Measurements from ENCODE around the gene LGR5. TPM values are rescaled to one million over a fixed set of nuclear protein-coding genes. Genes with fewer than 3 reads are reported as not detected.

Gene LGR5
- total RNA-seq (1 to 10 TPM; 1.6 to 8.3 TPM), polyA plus RNA-seq (ENCODE audit: insufficient read length in 2 of 2) (1 to 10 TPM; 6.1 to 8.8 TPM)
- long read RNA-seq, donor 1, full-length matches to known transcripts, result 1 of 1 reads
- long read RNA-seq, donor 1, partial matches to known transcripts, result 0 of 1 reads
- long read RNA-seq, donor 1, other reads (novel, unspliced or antisense), result 0 of 1 reads
- long read RNA-seq, donor 2, result 0 reads
- long read RNA-seq, donor 3, result 0 reads
- long read RNA-seq, donor 4, result 0 reads

GRCh38 chr12:71439613-71440344 is at the start of gene LGR5:
TSS of gene LGR5 (plus strand) at chr12:71439798. CDS start at chr12:71440081, 283 bp downstream.
- Histone ChIP-seq H3K4me3 (ENCODE audit: low read depth, low read length) (peak within 1 kb of the TSS; percentile 45), H3K36me3 (ENCODE audit: control insufficient read depth, insufficient read depth, low read length) (no peaks in the 10 kb centered on the region), H3K9me3 (ENCODE audit: control insufficient read depth, insufficient read depth, low read length) (peaks cover 9% of the 10 kb centered on the region), H3K27ac (ENCODE audit: low read depth, low read length) (peak within 1 kb of the TSS; percentile 37), H3K27me3 (ENCODE audit: control insufficient read depth, insufficient read depth, low read length) (peaks cover 45% of the 10 kb centered on the region), H3K4me1 (ENCODE audit: control insufficient read depth, insufficient read depth, low read length) (peaks cover 24% of the 10 kb centered on the region)
- peak in 4 of 6 donors; percentile 65 to 94 (median 82) for DNase-seq (ENCODE audit: low read depth in 4 of 6, low spot score in 6 of 6)
- under 1% methylated on average over 65 of the region's 65 CpGs for WGBS (ENCODE audit: insufficient coverage)

- Histone ChIP-seq H3K9me3 (ENCODE audit: control insufficient read depth, insufficient read depth, low read length) (no peaks in the 10 kb centered on the region), H3K4me1 (ENCODE audit: control insufficient read depth, insufficient read depth, low read length) (no peaks in the 10 kb centered on the region), H3K36me3 (ENCODE audit: control insufficient read depth, insufficient read depth, low read length) (no peaks in the 10 kb centered on the region), H3K27me3 (ENCODE audit: control insufficient read depth, insufficient read depth, low read length) (no peaks in the 10 kb centered on the region), H3K27ac (ENCODE audit: low read depth, low read length) (no peak overlapping the region), H3K4me3 (ENCODE audit: low read depth, low read length) (no peak overlapping the region)
- WGBS (ENCODE audit: insufficient coverage), result 37% methylated on average over 4 of the region's 10 CpGs
- DNase-seq (ENCODE audit: low read depth in 4 of 6, low spot score in 6 of 6), result peak in 5 of 6 donors; percentile 4 to 84 (median 29)
Observed at GRCh38 chr12:71392521-71393145, 47.0 kb upstream of the LGR5 start.

- no peak overlapping the region for H3K4me3 ChIP-seq (ENCODE audit: low read depth, low read length)
- no peaks in the 10 kb centered on the region for H3K9me3 ChIP-seq (ENCODE audit: control insufficient read depth, insufficient read depth, low read length)
- H3K27me3 ChIP-seq (ENCODE audit: control insufficient read depth, insufficient read depth, low read length), result no peaks in the 10 kb centered on the region
- WGBS (ENCODE audit: insufficient coverage), result no CpG with 5 or more reads among the region's 4 CpGs
- no peaks in the 10 kb centered on the region for H3K36me3 ChIP-seq (ENCODE audit: control insufficient read depth, insufficient read depth, low read length)
- no peak for DNase-seq (ENCODE audit: low read depth in 4 of 6, low spot score in 6 of 6)
- no peak overlapping the region for H3K27ac ChIP-seq (ENCODE audit: low read depth, low read length)
- no peaks in the 10 kb centered on the region for H3K4me1 ChIP-seq (ENCODE audit: control insufficient read depth, insufficient read depth, low read length)
Observed at GRCh38 chr12:71393625-71394024, 46.0 kb upstream of the LGR5 start.

- Histone ChIP-seq H3K36me3 (ENCODE audit: control insufficient read depth, insufficient read depth, low read length) (no peaks in the 10 kb centered on the region), H3K9me3 (ENCODE audit: control insufficient read depth, insufficient read depth, low read length) (no peaks in the 10 kb centered on the region), H3K4me1 (ENCODE audit: control insufficient read depth, insufficient read depth, low read length) (no peaks in the 10 kb centered on the region), H3K27ac (ENCODE audit: low read depth, low read length) (no peak overlapping the region), H3K4me3 (ENCODE audit: low read depth, low read length) (no peak overlapping the region), H3K27me3 (ENCODE audit: control insufficient read depth, insufficient read depth, low read length) (no peaks in the 10 kb centered on the region)
- DNase-seq (ENCODE audit: low read depth in 4 of 6, low spot score in 6 of 6), result peak in 1 of 6 donors; percentile 3
- no CpG with 5 or more reads among the region's 1 CpG for WGBS (ENCODE audit: insufficient coverage)
Observed at GRCh38 chr12:71397433-71397954, 42.1 kb upstream of the LGR5 start.

- no peaks in the 10 kb centered on the region for H3K36me3 ChIP-seq (ENCODE audit: control insufficient read depth, insufficient read depth, low read length)
- H3K27me3 ChIP-seq (ENCODE audit: control insufficient read depth, insufficient read depth, low read length), result no peaks in the 10 kb centered on the region
- no peak overlapping the region for H3K27ac ChIP-seq (ENCODE audit: low read depth, low read length)
- WGBS (ENCODE audit: insufficient coverage), result 78% methylated on average over 2 of the region's 2 CpGs
- H3K4me3 ChIP-seq (ENCODE audit: low read depth, low read length), result no peak overlapping the region
- H3K9me3 ChIP-seq (ENCODE audit: control insufficient read depth, insufficient read depth, low read length), result no peaks in the 10 kb centered on the region
- H3K4me1 ChIP-seq (ENCODE audit: control insufficient read depth, insufficient read depth, low read length), result no peaks in the 10 kb centered on the region
- no peak for DNase-seq (ENCODE audit: low read depth in 4 of 6, low spot score in 6 of 6)
Observed at GRCh38 chr12:71399197-71399596, 40.4 kb upstream of the LGR5 start.

- no peaks in the 10 kb centered on the region for H3K4me1 ChIP-seq (ENCODE audit: control insufficient read depth, insufficient read depth, low read length)
- no peaks in the 10 kb centered on the region for H3K9me3 ChIP-seq (ENCODE audit: control insufficient read depth, insufficient read depth, low read length)
- DNase-seq (ENCODE audit: low read depth in 4 of 6, low spot score in 6 of 6), result no peak
- H3K27ac ChIP-seq (ENCODE audit: low read depth, low read length), result no peak overlapping the region
- H3K27me3 ChIP-seq (ENCODE audit: control insufficient read depth, insufficient read depth, low read length), result no peaks in the 10 kb centered on the region
- no CpG with 5 or more reads among the region's 2 CpGs for whole genome bisulfite sequencing (ENCODE audit: insufficient coverage)
- no peaks in the 10 kb centered on the region for H3K36me3 ChIP-seq (ENCODE audit: control insufficient read depth, insufficient read depth, low read length)
- H3K4me3 ChIP-seq (ENCODE audit: low read depth, low read length), result no peak overlapping the region
Observed at GRCh38 chr12:71400481-71400880, 39.1 kb upstream of the LGR5 start.

- Histone ChIP-seq H3K27me3 (ENCODE audit: control insufficient read depth, insufficient read depth, low read length) (no peaks in the 10 kb centered on the region), H3K4me3 (ENCODE audit: low read depth, low read length) (no peak overlapping the region), H3K9me3 (ENCODE audit: control insufficient read depth, insufficient read depth, low read length) (peaks cover 2% of the 10 kb centered on the region), H3K36me3 (ENCODE audit: control insufficient read depth, insufficient read depth, low read length) (no peaks in the 10 kb centered on the region), H3K27ac (ENCODE audit: low read depth, low read length) (no peak overlapping the region), H3K4me1 (ENCODE audit: control insufficient read depth, insufficient read depth, low read length) (no peaks in the 10 kb centered on the region)
- no CpG with 5 or more reads among the region's 1 CpG for WGBS (ENCODE audit: insufficient coverage)
- DNase-seq (ENCODE audit: low read depth in 4 of 6, low spot score in 6 of 6), result no peak
Observed at GRCh38 chr12:71405884-71406283, 33.7 kb upstream of the LGR5 start.

- DNase-seq (ENCODE audit: low read depth in 4 of 6, low spot score in 6 of 6), result no peak
- Histone ChIP-seq H3K36me3 (ENCODE audit: control insufficient read depth, insufficient read depth, low read length) (no peaks in the 10 kb centered on the region), H3K4me1 (ENCODE audit: control insufficient read depth, insufficient read depth, low read length) (no peaks in the 10 kb centered on the region), H3K4me3 (ENCODE audit: low read depth, low read length) (no peak overlapping the region), H3K27ac (ENCODE audit: low read depth, low read length) (no peak overlapping the region), H3K27me3 (ENCODE audit: control insufficient read depth, insufficient read depth, low read length) (no peaks in the 10 kb centered on the region), H3K9me3 (ENCODE audit: control insufficient read depth, insufficient read depth, low read length) (peaks cover 2% of the 10 kb centered on the region)
- WGBS (ENCODE audit: insufficient coverage), result no CpG with 5 or more reads among the region's 1 CpG
Observed at GRCh38 chr12:71407732-71408131, 31.9 kb upstream of the LGR5 start.

GRCh38 chr12:71410844-71411243 is 28.8 kb upstream of the LGR5 start:
- Histone ChIP-seq H3K9me3 (ENCODE audit: control insufficient read depth, insufficient read depth, low read length) (peaks cover 8% of the 10 kb centered on the region), H3K4me3 (ENCODE audit: low read depth, low read length) (no peak overlapping the region), H3K4me1 (ENCODE audit: control insufficient read depth, insufficient read depth, low read length) (no peaks in the 10 kb centered on the region), H3K36me3 (ENCODE audit: control insufficient read depth, insufficient read depth, low read length) (no peaks in the 10 kb centered on the region), H3K27ac (ENCODE audit: low read depth, low read length) (no peak overlapping the region), H3K27me3 (ENCODE audit: control insufficient read depth, insufficient read depth, low read length) (no peaks in the 10 kb centered on the region)
- no peak for DNase-seq (ENCODE audit: low read depth in 4 of 6, low spot score in 6 of 6)

Measured in spinal cord (tissue), 10 donors.